GM13976 (cell line): ENCODE measurements around the gene TLCD3B.

ENCODE experiments used
- DNase-seq: peaks from one replicate; pipeline ENCODE4 v3.0.0; 2012; ENCODE audit warnings: low spot score
- CTCF ChIP-seq: IDR thresholded peaks from 2 replicates; pipeline ENCODE4 v1.5.1; 2012; ENCODE audit warnings: borderline replicate concordance, mild to moderate bottlenecking; ENCODE audit not compliant: insufficient read depth; ENCODE audit errors: extremely low read depth, missing control alignments, control extremely low read depth
- in situ Hi-C: fragments of 300-500 bp; cut with MboI; formaldehyde crosslinking; loops from one replicate; pipeline ENCODE4 v1.12.0; 2022; ENCODE audit warnings: low sequenced_read_pairs, mixed read lengths, inconsistent platforms; ENCODE audit not compliant: unreplicated experiment

The TLCD3B gene

GRCh38 chr16:29978081-29978480, 53.0 kb downstream of the TLCD3B start:
- TF ChIP-seq CTCF = no peak
- DNase-seq = no peak
- in situ Hi-C loops = loop anchor here (10.0 kb wide), 1 partner anchor 63 kb away; no protein-coding TSS in a partner anchor

GRCh38 chr16:29977063-29977825, 53.8 kb downstream of the TLCD3B start:
- in situ Hi-C loops = loop anchor here (10.0 kb wide), 1 partner anchor 62 kb away; no protein-coding TSS in a partner anchor
- no peak for DNase-seq
- TF ChIP-seq CTCF = no peak

- TF ChIP-seq CTCF = no peak
- in situ Hi-C loops = loop anchor here (10.0 kb wide), 1 partner anchor 61 kb away; no protein-coding TSS in a partner anchor
Observed at GRCh38 chr16:29975811-29976511, 55.1 kb downstream of the TLCD3B start.

GRCh38 chr16:29975134-29975538, 55.9 kb downstream of the TLCD3B start:
- no peak for TF ChIP-seq CTCF
- in situ Hi-C loops = loop anchor here (10.0 kb wide), 1 partner anchor 60 kb away; no protein-coding TSS in a partner anchor
- no peak for DNase-seq

More at GRCh38 chr16:29975811-29976511, 55.1 kb downstream of the TLCD3B start:
- DNase-seq = no peak
